DMS114 treated with DMSO at 0.1 percent for 48 hours (cell line): ENCODE data around the gene GGA2.
"Not testable (repeated sequence)": the region's sequence is repeated elsewhere in the genome, so short reads cannot be mapped to it uniquely, and the experiment has no call there.

Experiments
- DNase-seq: peaks from one replicate; lab custom pipeline; 2025; ENCODE audit not compliant: unreplicated experiment; lab: John Stamatoyannopoulos, UW

Gene GGA2

DNA sequence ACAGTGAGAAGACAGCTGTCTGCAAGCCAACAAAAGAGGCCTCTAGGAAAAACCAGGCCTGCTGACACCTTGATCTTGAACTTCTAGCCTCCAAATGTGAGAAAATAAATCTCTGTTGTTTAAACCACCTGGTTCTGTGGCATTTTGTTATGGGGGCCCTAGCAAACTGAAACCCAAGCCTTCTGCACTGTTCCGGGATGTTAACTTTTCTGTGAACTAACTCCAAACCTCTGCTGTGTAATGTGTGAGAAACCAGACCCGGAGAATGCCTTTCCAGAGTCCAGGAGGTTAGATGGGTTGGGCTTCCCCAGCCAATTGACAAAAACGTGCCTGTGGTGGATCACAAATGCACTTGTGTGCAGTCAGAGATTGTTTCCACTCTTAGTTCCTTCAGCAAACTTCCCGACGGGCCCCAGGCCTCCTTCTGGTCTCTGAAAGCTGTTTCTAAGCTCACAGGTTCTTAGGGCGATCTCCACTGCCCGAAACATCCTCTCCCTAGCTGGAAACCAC, 13.6 kb upstream of the GGA2 start:
- DNase-seq: no peak

DNA sequence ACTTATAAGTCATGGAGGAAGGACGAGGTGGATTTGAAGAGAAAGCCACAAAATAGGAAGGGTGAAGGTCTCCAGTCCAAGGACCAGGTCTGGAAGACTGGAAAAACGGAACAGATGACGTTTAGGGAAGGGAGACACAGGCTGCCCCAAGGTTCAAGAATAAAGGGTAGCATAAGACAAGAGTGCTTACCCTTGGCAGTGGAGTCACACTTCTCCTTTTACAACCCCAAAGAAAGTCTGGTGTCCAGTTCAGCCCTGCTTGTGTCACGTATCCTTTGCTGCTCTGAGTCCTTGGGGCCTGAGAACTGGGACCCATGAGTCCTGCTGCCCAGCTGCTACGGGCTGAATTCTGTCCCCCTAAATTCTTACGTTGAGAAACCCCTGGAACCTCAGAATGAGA, 13.0 kb upstream of the GGA2 start:
- DNase-seq: no peak

DNA sequence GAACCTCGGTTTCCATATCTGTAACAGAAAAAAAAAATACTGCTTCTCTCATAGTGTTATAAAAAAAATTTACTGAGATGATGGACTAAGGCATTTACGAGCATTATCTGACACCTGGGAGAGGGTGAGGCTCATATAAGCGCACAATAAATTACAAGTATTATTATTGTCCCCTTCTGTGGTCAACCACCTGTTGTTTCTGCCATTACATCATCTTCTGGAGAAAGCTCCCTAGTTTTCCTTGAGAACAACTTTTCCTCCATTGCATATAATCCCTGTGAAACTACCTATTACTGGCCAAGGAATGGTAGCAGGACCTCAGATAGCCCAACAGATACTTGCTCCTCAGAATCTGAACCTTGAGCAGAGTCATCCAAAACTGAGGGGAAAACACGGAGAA, 11.7 kb upstream of the GGA2 start:
- DNase-seq: no peak

DNA sequence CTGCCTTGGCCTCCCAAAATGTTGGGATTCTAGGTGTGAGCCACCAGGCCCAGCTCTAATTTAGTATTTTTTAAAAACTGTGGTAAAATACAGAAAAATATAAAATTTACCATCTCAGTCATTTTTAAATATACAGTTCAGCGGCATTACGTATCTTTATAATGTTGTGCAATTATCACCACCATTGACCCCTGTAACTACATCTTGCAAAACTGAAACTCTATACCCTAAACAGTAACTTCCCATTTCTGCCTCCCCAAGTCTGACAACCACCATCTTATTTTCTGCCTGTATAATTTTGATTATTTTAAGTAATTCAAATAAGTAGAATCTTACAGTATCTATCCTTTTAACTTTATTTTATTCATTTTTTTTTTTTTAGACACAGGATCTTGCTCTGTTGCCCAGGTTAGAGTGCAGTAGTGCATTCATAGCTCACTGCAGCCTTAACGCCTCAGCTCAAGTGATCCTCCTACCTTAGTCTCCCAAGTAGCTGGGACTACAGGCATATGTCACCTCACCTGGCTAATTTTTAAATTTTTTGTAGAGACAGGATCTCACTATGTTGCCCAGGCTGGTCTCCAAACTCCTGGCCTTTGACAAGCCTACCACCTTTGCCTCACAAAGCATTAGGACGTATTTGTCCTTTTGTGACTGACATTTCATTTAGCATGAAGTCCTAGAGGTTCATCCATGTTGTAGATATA, 10.9 kb upstream of the GGA2 start:
- no peak for DNase-seq

DNA sequence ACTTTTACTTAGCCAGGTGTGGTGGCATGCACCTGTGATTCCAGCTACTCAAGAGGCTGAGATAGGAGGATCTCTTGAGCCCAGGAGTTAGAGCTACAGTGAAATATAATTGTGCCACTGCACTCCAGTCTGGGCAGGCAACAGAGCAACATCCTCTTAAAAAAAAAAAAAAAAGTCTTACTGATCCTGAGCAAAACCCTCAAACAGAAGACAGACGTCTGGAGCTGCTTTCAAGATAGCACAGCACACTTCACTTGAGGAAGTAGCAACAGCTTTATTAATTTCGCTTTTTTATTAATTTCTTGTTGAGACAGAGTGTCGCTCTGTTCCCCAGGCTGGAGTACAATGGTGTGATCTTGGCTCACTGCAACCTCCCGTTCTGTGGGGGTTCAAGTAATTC, 10.2 kb upstream of the GGA2 start:
- DNase-seq: no peak

DNA sequence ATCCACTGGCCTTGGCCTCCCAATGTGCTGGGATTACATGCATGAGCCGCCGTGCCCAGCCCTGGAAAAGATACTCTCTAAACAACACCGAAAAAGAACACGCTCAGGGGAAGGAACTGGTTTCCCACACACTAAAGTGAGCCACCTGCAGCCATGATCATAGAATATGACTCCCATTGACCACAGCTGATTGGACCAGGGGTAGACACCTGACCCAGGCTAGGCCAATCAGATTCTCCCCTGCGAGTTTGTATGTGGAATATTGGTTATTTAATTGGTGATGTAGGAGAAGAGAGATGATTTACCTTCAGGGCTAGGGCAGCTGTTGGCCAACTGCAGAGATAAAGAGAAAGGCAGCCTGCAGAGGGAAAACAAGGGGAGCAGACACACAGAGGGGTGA, 9.0 kb upstream of the GGA2 start:
- no peak for DNase-seq

DNA sequence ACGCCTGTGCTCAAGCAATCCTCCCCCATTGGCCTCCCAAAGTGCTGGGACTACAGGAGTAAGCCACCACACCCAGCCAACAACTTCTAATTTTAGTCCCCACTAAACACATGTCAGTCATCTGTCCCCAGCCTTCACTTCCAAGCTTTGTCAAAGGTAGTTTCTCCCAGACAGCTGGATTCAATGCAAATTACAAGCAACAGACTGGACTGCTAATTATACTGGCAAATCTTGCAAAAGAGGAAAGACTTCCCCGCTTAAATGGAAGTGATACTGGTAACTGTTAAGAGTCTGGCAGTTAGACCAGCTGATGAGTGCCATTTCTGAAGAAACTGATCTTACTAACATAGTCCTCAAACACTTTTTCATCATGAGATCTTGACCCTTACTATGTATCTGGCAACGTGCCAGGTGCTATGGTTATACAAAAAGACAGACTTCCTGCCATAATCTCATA, 8.2 kb upstream of the GGA2 start:
- DNase-seq: no peak

DNA sequence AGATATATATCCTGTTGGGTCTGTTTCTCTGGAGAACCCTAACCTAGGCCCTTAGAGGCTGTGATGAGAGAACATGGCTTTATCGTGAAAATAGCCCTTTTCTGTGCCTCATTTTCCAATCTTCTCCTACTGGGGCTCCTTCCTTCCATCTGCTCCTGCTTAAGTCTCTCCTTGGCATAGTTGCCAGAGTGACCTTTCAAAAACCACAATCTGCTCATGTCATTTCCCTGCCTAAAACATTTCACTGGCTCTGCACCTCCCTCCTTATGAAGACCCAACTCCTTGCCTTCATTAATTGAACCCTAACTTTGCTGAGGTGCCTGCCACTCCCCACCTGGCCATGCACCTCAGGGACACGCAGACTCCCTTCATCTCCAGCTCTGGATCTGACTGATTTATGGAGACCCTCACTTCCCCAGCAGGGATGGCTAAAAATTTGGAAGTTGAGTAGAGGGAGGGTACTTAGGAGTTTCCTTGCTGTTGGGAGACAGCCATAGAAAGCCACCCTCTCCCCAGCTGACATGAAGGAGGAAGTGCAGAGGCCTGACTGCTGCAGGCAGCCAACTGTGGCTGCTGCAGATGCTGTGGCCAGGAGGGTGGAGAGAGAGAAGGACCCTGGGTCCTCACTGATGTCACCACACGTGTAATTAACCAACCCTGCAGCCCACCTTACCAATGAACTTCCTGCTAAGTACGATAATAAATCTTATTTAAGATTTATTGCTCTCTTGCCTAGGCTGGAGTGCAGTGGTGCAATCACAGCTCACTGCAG, 6.3 kb upstream of the GGA2 start:
- DNase-seq: no peak

DNA sequence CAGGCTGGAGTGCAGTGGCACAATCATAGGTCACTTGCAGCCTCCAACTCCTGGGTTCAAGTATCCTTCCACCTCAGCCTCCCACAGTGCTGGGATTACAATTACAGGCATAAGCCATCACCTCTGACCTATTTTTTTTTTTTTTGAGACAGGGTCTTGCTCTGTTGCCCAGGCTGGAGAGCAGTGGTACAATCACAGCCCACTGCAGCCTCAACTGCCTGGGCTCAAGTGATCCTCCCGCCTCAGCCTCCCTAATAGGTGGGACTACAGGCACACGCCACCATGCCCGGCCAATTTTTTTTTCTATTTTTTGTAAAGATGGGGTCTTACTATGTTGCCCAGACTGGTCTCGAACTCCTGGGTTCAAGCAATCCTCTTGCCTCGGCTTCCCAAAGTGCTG, 5.6 kb upstream of the GGA2 start:
- DNase-seq: no peak

DNA sequence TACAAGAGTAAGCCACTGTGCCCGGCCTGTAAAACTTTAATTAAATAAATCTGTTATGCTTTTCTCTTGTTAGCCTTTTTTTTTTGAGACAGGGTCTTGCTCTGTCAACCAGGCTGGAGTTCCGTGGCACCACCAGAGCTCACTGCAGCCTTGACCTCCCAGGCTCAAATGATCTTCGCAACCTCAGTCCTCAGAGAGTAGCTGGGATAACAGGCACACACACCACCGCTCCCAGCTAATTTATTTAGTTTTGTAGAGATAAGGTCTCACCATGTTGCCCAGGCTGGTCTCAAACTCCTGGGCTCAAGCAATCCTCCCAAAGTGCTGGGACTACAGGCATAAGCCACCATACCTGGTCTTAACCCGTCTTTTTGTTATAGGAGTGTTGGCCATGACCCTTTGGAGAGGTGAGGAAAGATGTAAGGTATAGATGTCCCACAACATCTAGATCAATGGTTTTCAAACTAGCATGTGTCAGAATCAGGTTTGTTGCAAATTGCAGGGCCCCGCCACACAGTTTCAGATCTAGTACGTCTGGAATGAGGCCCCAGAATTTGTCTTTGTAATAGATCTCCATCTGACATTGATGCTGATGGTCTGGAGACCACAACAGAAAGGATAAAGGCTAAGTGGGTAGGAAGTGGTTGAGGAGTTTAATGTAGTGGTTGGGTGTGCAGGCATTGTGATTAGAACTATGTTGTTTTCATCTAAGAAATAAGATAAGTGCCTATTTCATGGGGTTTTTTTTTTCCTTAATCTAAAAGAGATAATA, 4.3 kb upstream of the GGA2 start:
- DNase-seq: no peak

DNA sequence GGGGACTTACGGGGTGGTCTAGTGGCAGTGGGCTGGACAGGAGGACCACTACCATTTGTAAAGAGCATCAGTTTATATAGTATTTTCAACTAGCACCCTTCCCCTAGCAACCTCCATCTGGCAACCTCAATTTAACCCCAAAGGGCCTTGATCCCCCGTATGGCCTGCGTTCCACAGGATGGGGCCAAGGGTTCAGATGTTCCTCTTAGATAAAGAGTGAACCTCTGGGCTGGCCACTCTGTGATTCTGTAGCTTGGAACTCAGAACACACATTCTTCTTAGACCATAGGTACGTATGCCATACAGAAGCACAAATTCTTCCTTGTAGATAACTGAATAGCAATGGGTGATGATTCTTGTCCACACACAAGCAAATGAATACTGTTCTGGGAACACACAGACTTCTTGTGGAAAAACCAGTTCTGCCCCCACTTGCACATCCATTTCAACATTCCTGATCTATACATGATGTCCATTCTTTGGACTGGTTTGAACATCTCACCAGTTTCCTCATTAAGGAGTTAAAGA, 1.9 kb upstream of the GGA2 start:
- no peak for DNase-seq

DNA sequence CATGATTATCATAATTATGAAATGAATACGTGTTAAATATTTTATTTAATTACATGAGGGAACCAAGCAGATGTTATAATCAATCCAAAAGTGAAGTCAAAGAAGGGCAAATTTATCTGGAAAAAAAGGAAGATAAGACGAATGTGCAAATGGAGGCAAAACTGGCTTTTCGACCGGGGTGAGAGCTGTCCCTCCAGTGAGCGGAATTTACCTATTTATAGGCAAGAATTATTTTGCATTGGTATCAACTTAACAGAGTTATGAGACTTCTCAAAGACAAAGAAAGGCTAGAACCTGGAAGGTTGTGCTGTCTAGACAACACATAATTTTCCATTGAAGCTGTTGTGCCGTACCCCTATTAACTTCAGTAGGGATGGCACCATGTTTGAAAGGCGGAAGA, 1.4 kb upstream of the GGA2 start:
- no peak for DNase-seq

DNA sequence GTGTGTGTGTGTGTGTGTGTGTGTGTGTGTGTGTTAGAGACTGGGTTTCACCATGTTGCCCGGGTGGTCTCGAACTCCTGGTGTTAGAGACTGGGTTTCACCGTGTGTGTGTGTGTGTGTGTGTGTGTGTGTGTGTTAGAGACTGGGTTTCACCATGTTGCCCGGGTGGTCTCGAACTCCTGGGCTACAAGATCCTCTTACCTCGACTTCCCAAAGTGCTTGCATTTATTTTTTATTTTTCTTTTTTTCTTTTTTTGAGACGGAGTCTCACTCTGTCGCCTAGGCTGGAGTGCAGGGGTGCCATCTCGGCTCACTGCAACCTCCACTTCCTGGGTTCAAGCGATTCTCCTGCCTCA, 599 bp upstream of the GGA2 start:
- not testable (repeated sequence) for DNase-seq

DNA sequence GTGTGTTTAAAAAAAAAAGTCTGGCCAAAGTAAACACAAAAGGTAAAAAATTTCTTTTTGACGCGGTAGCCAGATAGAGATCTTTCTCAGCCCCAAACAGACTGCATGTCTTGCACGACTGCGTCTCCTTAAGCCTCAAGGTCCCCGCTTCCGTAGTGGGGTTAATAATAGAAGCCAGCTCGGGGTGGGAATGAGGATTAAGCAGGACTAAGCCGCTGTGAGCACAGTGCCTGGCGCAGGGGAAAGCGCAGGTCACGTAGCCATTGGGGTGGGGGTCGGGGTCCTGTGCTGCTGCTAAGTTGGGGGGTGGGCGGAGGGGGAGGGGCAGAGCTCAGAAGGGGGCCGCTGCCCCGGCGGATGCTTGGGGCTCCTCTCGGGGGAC, 521 bp downstream of the GGA2 start:
- no peak for DNase-seq

DNA sequence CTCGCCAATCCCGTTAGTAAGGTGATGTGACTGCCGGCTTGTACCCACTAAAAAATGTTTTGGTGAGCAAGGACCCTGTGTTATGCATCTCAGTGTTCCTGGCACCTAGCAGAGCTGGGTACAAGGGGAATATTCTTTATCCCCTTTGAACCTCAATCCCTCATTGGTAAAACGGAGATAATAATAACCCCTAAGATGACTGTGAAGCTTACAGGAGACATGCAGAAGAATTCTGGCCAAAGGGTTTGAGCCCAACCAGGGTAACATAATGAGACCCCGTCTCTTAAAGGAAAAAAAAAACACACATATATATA, 896 bp downstream of the GGA2 start:
- DNase-seq: no peak

DNA sequence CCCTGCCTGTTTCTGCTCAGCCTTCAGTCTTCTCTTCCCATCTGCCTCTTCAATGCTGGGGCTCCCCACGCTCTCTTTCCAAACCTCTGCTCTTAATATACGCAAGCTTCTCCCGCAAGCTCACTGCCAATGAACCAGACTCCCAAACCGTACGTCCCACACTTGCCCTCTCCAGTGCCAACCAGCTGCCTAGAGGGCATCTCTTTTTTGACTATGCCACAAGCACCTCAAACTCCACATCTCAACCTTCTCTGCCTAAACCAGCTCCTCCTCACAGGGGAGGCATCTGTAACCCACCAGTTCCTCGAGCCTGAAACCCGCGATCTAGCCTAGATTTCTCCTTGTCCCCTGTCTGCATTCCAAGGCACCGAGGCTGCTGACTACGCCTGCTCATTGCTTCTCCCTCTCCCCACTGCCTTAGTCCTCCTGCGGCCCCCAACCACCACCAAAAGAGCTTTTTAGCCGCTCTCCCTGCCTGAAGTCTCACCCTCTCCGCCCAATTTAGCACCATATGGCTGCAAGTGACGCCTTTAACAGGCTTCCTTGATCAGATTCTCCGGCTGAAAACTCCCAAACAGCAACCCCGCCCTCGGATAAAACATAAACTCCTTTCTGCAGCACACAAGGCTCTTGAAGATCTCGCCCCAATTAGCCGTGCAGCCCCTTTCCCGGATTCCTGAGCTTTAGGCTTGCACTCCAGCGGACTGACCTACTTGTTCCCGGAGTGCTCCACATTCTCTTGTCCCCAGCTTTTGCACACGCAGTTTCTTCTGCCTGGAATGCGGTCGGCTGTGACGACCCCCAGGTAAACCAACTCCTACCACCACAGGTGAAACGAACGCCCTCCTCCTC, 1.5 kb downstream of the GGA2 start:
- DNase-seq: no peak

DNA sequence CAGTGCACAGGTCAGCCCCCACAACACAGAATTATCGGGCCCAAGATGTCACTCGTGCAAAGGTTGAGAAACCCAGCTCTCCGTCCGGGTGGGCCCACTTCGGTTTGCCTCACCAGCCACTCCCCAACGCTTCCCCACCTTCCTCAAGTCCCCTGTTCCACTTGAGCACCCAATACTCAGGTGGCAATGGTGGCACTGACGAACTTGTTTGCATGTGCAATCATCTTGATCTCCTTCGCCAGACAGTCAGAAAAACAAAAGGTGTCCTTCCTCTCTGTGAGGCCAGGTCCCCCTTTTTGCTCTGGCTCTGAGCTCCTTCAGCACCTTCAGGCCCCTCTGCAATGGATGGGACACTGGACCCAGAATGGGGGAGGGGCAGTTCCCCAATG, 3.7 kb downstream of the GGA2 start:
- DNase-seq: no peak

DNA sequence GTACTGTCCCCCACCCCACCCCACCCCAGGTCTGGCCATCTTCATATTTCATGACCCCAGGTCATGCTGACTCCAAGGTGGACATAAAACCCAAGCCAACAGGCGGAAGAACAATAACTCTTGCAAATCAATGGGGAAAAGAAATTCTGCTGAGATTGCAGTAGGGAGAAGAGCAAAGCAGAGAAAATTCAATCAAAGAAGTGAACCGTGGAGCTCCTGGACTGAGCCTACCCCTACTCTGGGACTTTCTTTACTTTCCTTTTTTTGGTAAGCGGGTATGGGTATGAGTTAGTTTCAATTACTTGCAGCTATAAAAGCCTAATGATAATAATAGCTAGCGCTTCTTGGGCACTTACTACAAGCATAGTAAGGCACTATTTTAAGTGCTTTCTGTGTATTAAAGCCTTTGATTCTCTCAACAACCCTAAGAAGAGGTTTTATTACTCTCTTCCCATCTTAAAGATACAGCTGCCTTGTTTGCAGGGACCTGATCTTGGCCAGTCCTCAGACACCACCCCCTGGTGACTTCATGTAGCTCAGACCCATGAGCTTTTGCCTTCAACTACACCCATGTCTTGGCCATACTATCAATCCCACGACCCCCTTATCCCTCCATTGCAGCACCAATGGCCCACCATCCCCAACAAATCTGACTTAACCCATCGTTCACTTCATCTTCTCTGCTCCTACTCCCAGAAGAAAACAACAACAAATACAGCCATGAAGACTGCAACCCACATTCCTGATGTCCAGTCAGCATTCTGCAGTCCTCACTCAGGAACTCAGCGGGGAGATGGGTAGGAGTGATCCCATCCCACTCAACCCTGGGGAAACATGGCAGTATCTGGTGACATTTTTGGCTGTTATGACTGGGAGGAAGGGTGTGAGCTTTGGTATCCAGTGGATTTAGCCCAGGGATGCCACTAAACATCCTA, 4.4 kb downstream of the GGA2 start:
- no peak for DNase-seq

DNA sequence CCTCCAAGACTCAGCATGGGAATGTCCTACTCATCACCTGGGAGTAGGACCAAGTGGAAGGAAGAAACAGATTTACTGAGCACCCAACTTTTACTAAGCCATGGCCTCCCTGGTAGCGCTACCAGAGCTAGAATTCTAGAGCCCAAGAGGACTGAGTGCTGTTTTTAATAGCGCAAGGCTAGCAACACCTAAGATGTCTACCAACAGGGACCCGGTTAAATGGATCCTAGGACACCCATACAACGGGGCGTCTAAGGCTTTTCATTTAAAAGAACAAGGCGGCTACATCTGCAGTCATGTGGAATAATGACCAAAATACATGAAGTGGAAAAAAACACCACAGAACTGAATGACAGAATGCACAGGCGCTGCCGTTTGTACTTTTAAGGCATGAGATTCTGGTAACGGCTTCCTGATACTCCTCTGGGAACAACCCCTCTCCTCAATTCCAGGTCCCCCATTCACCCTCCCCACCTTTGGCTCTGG, 5.1 kb downstream of the GGA2 start:
- no peak for DNase-seq
